ENCODE results near the gene AFDN.

AFDN gene

GRCh38 chr6:167879612-167880011 is 52.9 kb downstream of the AFDN start:
- DNase-seq: no peak

- no peak for DNase-seq
Observed at GRCh38 chr6:167881327-167881726, 54.6 kb downstream of the AFDN start.

DNA sequence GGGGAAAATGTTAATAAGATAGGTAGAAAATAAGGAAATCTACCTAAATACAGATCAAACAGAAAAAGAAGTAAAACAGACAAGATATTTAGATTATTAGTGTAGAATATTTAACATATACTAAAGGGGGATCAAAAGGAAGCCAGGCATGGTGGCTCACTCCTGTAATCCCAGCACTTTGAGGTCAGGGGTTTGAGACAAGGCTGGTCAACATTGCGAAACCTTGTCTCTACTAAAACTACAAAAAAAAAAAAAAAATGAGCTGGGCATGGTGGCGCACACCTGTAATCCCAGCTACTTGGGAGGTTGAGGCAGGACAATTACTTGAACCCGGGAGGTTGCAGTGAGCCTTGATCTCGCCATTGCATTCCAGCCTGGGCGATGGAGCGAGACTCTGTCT is 55.5 kb downstream of the AFDN start:
- DNase-seq: no peak

GRCh38 chr6:167888098-167888497 is 61.4 kb downstream of the AFDN start:
- no peak for DNase-seq

DNA sequence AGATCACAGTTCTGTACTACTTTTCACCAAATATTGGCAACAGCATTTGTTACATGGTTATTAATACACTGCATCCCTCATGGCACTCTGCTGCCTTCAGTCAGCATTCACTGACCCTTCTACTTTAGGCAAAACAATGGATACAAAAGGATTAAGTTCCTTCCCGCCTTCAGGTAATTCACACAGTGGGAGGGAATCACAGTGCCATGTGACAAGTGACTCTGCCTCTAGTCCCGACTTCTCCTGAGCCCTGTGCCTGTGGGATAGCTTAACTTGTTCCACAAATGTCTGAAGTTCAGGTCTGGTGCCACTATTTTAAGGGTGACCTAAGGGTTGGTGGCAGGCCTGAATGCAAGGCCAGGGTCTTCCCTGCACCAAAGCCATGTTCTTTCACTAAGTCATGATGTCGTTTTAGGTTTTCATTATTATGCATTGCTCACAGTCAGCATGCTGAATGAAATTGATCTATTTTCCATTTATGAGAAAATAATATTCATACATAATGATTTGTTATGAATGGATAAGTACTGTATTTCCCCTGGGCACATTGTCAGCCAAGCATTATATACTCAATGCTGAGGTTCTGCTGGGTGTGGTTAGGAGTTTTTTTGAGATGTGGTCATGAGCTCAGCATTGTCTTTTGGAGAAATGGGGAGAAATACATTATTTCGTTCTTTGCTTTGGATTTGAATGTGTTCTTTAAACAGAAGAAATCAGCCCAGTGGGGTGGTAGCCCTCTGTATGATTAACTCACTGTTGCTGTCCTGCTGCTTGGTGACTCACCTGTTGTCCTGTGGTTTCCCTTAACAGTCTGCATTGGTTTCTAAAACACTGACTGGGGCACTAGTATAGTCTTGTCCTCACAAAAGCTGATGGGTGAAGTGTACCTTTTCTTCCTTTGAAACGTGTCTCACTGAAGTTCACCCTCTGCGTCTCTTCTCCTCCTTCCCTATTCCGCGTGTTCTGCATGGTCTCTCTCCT is 66.4 kb downstream of the AFDN start:
- DNase-seq: peak; percentile 24

DNA sequence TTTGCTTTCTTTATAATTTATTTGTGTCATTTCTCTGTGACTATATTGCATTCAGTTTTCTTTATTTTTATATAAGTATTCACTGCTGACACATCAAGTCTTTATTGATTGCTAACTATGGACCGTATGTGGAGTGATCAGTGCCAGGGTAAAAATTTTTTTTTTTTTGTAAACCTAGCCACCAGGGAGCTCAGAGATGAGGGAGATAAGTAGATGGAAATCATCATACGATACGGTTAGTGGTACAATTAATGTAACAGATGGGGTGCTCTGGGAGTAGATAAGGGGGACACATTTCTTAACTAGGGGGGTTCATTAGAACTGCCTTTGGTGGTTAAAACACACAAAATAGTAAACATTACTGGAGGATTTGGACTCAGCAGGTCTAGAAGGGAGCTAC is 68.3 kb downstream of the AFDN start:
- no peak for DNase-seq

DNA sequence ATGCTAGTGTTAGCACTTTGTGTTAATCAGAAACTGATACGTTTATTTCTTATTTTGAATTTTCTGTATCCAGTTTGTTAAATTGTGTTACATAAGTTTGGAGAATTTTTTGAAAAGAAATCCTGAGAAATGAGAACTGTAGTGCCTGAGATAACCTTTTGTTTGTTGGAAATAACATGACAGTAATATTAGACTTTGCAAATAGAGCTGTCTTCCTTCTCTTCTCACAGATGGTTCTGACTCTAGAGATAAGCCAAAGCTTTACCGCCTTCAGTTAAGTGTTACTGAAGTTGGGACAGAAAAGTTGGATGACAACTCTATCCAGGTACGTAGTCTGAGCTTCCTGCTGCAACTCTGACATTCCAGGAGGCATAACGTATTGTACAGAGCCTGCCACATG is 69.9 kb downstream of the AFDN start:
- DNase-seq: no peak

DNA sequence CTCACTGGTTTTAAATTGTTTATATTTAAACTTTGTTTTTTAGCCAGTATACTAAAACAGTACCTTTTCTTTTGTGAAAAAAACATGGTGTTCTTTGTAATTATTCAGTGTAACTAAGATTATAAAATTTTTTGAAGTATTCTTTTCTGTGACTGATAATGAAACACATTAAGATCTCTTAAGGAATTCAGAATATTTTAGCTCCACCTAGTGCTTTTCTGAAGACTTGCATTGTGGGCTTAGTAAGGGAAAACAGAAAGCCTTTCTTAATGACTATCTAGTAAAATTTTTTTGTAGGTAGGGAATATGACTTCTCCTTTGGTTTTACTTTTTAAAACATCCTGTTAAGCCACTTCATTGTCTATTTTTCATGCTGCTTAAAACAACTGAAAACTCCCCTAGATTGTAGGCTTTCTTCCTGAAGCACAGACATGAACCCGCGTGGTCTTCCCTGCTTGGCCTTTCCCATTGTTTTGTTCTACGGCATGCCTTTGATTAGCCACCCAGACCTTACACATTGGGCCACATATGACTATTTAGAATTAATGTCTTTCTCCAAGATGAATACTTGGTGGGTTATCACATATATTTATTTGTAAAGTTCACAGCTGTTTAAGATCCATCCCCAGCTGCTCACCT is 72.1 kb downstream of the AFDN start:
- peak; percentile 45 for DNase-seq

DNA sequence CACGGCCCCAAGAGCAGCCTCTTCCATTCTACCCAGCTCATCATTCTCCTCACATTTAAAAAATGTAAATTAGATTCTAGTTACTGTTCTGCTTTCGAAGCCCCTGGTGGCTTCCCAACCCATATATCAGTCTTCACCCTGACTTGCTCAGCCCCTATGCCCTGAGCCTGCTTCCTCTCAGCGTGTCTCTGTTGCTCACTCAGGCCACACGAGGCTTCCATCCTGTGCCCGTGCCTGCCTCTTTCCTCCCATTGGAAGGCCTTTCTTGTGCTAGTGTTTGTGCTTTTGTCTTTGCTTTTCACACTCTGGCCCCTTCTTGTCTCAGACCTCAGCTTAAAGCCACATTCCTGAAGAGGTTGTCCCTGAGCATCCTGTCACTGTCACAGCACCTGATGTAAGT is 78.1 kb downstream of the AFDN start:
- no peak for DNase-seq

GRCh38 chr6:167906899-167907298 is 80.2 kb downstream of the AFDN start:
- no peak for DNase-seq

GRCh38 chr6:167907837-167908681 is 81.3 kb downstream of the AFDN start:
- peak; percentile 37 for DNase-seq

- DNase-seq: no peak
Observed at GRCh38 chr6:167910007-167910406, 83.3 kb downstream of the AFDN start.

GRCh38 chr6:167910652-167911051 is 83.9 kb downstream of the AFDN start:
- DNase-seq: no peak

GRCh38 chr6:167912494-167912893 is 85.8 kb downstream of the AFDN start:
- DNase-seq: no peak

DNA sequence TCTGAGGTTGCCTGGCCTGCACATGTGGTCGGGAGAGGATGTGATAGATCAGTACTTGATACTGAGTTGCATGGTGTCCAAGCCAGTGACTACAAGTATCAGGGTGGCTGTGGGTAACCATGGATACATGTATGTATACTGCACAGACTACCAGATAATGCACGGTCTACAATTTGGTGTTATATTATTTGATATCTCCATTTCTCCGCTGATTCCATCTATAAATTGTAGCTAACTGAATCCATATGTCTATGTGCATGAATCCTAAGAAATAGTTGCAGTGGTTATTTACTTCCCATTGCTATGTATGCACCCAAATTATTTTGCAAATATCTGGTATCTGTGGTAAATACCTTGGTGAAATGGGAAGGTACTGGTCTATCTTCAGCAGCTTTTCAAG is 87.0 kb downstream of the AFDN start:
- no peak for DNase-seq

DNA sequence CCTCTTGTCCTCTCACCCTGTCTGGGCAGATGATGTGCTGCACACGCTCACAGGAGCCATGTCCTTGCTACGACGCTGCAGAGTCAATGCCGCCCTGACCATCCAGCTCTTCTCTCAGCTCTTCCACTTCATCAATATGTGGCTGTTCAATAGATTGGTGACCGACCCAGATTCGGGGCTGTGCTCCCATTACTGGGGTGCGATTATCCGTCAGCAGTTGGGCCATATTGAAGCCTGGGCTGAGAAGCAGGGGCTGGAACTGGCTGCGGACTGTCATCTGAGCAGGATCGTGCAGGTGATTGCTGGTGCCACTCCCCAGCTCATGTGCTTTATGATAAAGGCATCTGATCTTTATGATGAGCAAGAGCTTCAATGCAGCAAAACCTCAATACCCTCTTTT is 88.4 kb downstream of the AFDN start:
- no peak for DNase-seq

DNA sequence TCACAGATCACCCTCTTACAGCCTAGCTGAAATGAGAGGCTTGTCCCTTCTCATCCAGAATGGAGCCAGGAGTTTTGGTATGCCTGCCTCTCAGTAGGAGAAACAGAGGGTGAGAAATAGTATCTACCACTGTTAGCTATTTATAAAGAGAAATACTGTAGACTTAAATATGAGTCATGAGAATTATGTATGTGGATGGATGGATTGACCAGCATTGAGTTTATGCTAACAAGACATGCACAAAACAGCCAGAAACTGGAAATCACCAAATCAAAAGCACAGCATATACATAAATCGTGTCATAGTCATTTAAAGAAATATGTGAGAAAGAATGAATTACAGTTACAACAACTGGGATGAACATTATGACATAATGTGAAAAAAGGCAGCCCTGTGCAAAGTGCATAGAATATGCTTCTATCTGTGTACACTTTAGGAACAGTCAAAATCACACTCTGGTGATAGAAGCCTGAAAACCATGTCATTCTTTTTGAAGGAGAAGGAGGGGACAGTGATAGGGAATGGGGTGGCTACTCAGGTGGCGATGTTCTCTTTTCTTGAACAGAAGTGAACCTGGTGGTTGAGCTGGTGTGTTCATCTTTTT is 90.9 kb downstream of the AFDN start:
- DNase-seq: no peak

GRCh38 chr6:167918548-167919278 is 92.0 kb downstream of the AFDN start:
- no peak for DNase-seq

DNA sequence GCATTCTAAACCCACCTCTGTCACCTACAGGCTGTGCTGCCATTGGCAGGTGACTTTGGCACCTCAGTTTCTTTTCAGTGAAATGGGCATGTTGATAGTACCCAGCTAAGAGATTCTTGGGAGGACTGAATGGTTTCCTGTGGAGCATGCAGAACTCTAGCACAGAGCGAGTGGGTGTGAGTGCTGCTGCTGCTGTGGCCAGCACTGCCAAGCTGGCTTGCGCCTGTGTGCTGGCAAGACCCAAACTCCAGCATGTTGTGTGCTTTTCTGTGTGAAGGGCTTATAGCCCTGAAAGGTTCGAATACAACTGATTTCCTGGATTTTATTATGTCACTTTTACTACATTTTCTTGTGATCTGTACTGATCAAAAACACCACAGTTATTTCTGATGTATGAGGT is 92.6 kb downstream of the AFDN start:
- DNase-seq: no peak

DNA sequence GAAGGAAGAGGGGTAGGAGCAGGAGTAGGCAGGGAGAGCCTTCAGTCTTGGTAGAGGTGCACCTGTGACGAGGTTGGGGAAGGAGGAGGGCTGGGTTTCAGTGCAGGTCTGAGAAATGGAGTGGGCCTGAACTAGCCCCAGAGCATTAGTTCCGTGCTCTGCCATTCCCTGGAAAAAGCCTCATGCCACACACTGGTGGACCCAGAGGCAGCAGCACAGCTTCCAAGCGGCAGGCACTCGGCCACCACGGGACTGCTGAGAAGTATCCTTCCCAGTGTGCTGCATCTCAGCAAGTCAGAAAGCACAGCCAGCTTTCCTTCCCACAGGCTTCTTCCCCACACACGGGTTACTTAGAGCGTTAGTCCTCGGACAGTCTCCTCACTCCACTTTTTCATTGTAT is 93.5 kb downstream of the AFDN start:
- DNase-seq: no peak

DNA sequence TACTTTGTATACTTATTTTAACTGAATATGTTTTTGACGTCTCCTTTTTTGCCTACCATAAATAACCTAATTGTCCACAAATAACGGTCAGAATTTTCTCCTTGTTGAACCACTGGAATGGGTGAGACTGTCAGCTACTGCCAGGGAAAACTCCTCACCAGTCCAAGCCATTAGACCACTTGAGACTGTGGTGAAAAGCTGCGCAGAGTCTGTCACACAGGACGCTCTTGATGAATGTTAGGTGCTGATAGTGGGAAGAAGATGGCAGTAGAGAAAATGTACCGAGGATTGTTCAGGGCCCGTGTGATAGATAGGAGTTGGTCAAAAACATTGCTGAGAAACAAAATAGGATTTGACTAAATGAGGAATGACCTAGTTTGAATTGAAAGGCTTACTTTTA is 95.1 kb downstream of the AFDN start:
- DNase-seq: no peak

- no peak for DNase-seq
Observed at GRCh38 chr6:167925026-167925425, 98.3 kb downstream of the AFDN start.
